Vagina (tissue), 2 donors: ENCODE results near the gene DGKQ. TPM values are rescaled to one million over a fixed set of nuclear protein-coding genes. Genes with fewer than 3 reads are reported as not detected.

Source experiments
- DNase-seq, 2 donors: peaks; one replicate each; pipeline ENCODE4 v3.0.0-alpha.2; 2017; ENCODE audit errors: extremely low spot score in 2 of 2
- H3K27ac ChIP-seq: fragments of 200-600 bp; sonication (generic); one replicate; pipeline ENCODE4 v1.5.1; 2019
- H3K27me3 ChIP-seq: fragments of 200-600 bp; sonication (generic); one replicate; pipeline ENCODE4 v1.5.1; 2019
- H3K36me3 ChIP-seq, 2 donors: fragments of 200-600 bp; sonication (generic); one replicate each; pipeline ENCODE4 v1.5.1; 2017 to 2019
- H3K4me1 ChIP-seq: fragments of 200-600 bp; sonication (generic); one replicate; pipeline ENCODE4 v1.5.1; 2019
- H3K4me3 ChIP-seq, 2 donors: fragments of 200-600 bp; sonication (generic); 1 replicate in 1 of 2; 2 replicates in 1 of 2; pipeline ENCODE4 v1.5.1; 2016 to 2019
- H3K9me3 ChIP-seq: fragments of 200-600 bp; sonication (generic); one replicate; pipeline ENCODE4 v1.5.1; 2019
- CTCF ChIP-seq, 3 experiments: fragments of 450-650 bp in 2 of 3; fragments of 200-600 bp in 1 of 3; sonication (generic) in 1 of 3; IDR thresholded peaks; one replicate each; pipeline ENCODE4 v1.5.1; 2017 to 2019; ENCODE audit warnings: antibody characterized with exemption in 3 of 3, mild to moderate bottlenecking in 2 of 3, moderate library complexity in 2 of 3
- POLR2A ChIP-seq, 2 donors: fragments of 450-650 bp; IDR thresholded peaks; one replicate each; pipeline ENCODE4 v1.6.1; 2017; ENCODE audit warnings: antibody characterized with exemption in 2 of 2, mild to moderate bottlenecking in 2 of 2, moderate library complexity in 2 of 2
- POLR2AphosphoS5 ChIP-seq, 2 donors: sonication (generic); formaldehyde crosslinking; IDR thresholded peaks; one replicate each; pipeline ENCODE4 v1.9.0; 2017; ENCODE audit warnings: antibody characterized with exemption in 2 of 2, mild to moderate bottlenecking in 2 of 2, low read depth in 1 of 2; ENCODE audit not compliant: insufficient read depth in 1 of 2
- intact Hi-C: fragments of 100-400 bp; cut with DNase I; formaldehyde crosslinking; loops from one replicate; pipeline ENCODE4 v1.15.1; 2023
- total RNA-seq: library from RNA; depleted of rRNA; stranded (reverse); fragments of >200 nt; gene quantifications from one replicate; pipeline ENCODE4 v1.2.3, GENCODE V29; 2016

Gene DGKQ
- total RNA-seq, 1 donor from 2014 or later, result 16.2 TPM

- no peaks in the 10 kb centered on the region for H3K9me3 ChIP-seq
- H3K27me3 ChIP-seq, result no peaks in the 10 kb centered on the region
- H3K36me3 ChIP-seq, result peaks cover 0 to 39% of the 10 kb centered on the region in 2 donors
- H3K4me3 ChIP-seq, result no peak overlapping the region
- no peak for DNase-seq
- H3K27ac ChIP-seq, result no peak overlapping the region
- peaks cover 14% of the 10 kb centered on the region for H3K4me1 ChIP-seq
- intact Hi-C loops, result no loop called here
- no peak for TF ChIP-seq POLR2AphosphoS5 (IDR thresholded peaks at IDR 0.05; ENCODE audit: insufficient read depth in 1 of 2, low read depth in 1 of 2)
- TF ChIP-seq POLR2A (IDR thresholded peaks at IDR 0.05), result no peak
- no peak for TF ChIP-seq CTCF (IDR thresholded peaks at IDR 0.05)
Measured at GRCh38 chr4:910366-911091, 62.8 kb downstream of the DGKQ start.

- intact Hi-C loops, result no loop called here
- Histone ChIP-seq H3K27ac (no peak overlapping the region), H3K27me3 (no peaks in the 10 kb centered on the region), H3K4me3 (no peak overlapping the region), H3K9me3 (no peaks in the 10 kb centered on the region), H3K4me1 (peaks cover 8% of the 10 kb centered on the region), H3K36me3 (peaks cover 0 to 39% of the 10 kb centered on the region in 2 donors)
- no peak for DNase-seq
- TF ChIP-seq CTCF (IDR thresholded peaks at IDR 0.05), result no peak
- no peak for TF ChIP-seq POLR2AphosphoS5 (IDR thresholded peaks at IDR 0.05; ENCODE audit: insufficient read depth in 1 of 2, low read depth in 1 of 2)
- no peak for TF ChIP-seq POLR2A (IDR thresholded peaks at IDR 0.05)
Measured at GRCh38 chr4:909821-910220, 63.5 kb downstream of the DGKQ start.

GRCh38 chr4:909131-909571 is 64.2 kb downstream of the DGKQ start:
- intact Hi-C loops, result no loop called here
- H3K27me3 ChIP-seq, result no peaks in the 10 kb centered on the region
- H3K36me3 ChIP-seq, result peaks cover 0 to 39% of the 10 kb centered on the region in 2 donors
- DNase-seq, result no peak
- no peak overlapping the region for H3K27ac ChIP-seq
- H3K4me3 ChIP-seq, result no peak overlapping the region
- H3K4me1 ChIP-seq, result peaks cover 8% of the 10 kb centered on the region
- no peaks in the 10 kb centered on the region for H3K9me3 ChIP-seq
- TF ChIP-seq POLR2A (IDR thresholded peaks at IDR 0.05), result no peak
- TF ChIP-seq POLR2AphosphoS5 (IDR thresholded peaks at IDR 0.05; ENCODE audit: insufficient read depth in 1 of 2, low read depth in 1 of 2), result no peak
- no peak for TF ChIP-seq CTCF (IDR thresholded peaks at IDR 0.05)

Other genes with a start within 250 kb of the DGKQ start
- gene CPLX1, start 147.4 kb downstream of the DGKQ start, total RNA-seq, result 0.98 TPM
- 89.1 TPM for gene GAK, start 41.3 kb downstream of the DGKQ start, total RNA-seq
- gene TMEM175, start 41.1 kb downstream of the DGKQ start, total RNA-seq, result 56.5 TPM
- 28.0 TPM for gene IDUA, start 13.5 kb upstream of the DGKQ start, total RNA-seq
- gene SLC26A1, start 19.8 kb upstream of the DGKQ start, total RNA-seq, result 2.9 TPM
- gene FGFRL1, start 38.1 kb upstream of the DGKQ start, total RNA-seq, result 20.9 TPM
- gene RNF212, start 140.0 kb upstream of the DGKQ start, total RNA-seq, result 7.9 TPM
- 72.2 TPM for gene SPON2, start 199.0 kb upstream of the DGKQ start, total RNA-seq